DMS153 (cell line): ENCODE measurements around the gene YTHDF1.

Source experiments
- DNase-seq: peaks from one replicate; lab custom pipeline; 2025; lab: John Stamatoyannopoulos, UW

The YTHDF1 gene

GRCh38 chr20:63155266-63156165 is 60.4 kb downstream of the YTHDF1 start:
- peak; percentile 46 for DNase-seq

DNA sequence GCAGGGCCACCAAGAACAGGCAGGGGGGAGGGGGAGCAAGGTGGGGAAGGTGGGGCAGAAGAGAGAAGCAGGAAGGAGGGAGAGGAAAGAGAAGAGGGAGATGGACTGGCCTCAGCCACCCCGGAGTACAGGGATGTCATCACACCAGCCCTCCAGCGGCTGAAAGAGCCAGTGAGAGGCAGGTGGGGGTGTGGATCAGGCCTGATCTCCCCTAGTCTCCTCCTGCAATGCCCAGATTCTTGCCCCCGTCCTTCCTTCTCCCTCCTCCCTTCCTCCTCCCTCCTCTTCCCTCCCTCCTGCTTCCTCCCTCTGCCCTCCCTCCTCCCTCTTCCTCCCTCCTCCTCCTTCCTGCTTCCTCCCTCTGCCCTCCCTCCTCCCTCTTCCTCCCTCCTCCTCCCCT is 61.5 kb downstream of the YTHDF1 start:
- no peak for DNase-seq

GRCh38 chr20:63153254-63154221 is 62.4 kb downstream of the YTHDF1 start:
- no peak for DNase-seq

DNA sequence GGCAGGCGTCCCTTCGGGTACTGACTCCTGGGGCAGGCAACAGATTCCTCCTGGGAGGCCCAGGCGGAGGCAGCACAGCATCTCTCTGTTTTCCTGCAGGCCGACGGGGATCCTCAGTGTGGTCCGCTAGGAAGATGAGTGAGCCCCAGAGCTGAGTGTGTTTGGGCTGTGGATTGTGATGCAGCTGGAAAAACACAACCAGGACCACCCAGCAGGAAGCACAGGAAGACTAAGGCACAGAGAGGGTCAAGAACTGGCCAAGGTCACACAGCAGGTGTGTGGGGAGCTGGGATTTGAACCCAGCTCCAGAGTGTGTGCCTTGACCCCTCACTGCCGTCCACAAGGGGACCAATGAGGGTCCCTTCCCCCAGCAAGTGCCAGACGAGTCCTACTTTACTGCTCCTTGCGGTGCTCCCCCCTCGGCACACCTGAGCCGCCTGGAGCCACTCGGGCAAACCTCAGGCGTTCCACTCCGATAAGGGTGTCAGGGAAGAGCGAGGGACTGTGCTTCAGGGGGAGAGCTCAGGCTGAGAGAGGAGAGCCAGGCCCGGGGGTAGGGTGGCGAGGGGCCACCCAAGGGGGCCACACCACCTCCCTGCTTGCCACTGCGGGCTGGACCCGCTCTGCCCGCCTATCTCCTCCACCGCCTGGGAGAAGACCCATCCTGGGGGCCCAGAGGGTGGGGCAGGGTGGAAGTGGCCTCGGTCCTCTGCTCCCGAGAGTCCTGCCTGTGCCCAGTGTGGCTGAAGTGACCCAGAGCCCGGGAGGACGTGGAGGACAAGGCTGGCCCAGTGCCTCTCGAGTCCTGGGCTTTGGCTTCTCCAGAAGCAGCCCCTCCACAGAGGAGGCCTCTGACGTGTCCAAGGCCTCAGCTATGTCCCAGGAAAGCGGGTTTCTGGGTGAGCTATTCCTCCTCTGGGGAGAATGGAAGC is 63.3 kb downstream of the YTHDF1 start:
- DNase-seq = no peak

DNA sequence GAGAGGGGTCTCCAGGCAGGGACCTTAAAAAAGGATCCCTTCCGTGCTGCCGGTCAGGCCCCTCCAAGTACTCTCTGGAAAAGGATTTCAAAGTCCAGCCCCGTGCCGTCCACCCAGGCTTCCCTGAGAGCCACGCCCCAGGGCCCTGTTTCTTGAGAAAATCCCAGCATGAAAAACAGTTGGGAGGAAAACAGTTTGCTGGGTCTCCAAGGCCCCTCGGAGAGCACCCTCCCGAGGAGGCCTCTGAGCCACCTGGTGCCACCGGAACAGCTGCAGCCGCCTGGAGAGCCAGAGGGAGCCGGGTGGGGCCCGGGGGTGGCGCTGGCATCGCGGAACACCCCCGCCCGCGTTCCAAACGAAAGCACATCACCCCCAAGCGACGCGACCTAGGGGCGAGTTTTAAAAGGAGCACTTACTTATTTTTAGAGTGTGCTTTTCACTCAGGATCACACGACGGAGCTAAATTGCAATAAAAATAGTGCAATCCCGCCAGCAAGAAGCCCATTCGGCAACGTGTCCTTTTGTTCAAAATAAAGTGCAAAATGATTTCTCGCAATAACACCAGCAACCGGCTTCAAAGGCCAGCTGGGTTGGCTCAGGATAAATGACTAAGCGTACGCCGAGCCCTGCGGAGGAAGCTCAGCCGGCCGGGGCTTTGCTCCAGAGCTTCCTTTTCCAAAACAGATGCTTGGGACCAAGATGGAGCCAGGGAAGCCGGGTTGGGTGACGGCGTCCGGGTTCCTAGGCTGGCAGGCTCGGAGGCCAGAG is 64.2 kb downstream of the YTHDF1 start:
- DNase-seq = no peak

DNA sequence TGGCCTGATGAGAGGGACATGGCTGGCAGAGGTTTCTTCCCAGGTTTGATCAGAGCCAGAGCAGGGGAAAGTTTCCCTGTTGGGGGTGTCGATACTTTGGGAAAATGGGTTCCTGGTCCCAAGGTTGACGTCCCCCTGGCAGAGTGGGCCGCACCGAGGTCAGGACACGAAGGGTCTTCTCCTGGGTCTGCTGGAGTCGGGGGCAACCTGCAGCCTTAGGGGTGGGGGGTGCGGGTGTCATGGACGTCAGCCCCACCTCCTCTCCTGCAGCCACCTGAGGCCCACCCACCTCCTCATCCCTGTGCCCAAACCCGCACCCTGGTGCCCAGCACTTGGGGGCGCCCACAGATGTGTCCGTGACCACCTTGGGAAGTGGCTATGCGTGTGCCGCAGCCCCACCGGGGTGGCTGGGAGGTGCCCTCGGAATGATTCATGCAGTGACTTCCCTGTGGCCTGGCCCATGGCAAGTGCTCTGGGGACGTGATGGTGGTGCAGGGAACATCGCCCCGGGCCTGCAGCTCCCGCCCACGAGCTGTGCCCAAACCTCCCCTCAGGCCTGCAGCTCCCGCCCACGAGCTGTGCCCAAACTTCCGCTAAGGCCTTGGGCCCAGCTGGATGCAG is 64.9 kb downstream of the YTHDF1 start:
- DNase-seq = no peak

GRCh38 chr20:63150391-63150898 is 65.5 kb downstream of the YTHDF1 start:
- DNase-seq = no peak

- DNase-seq = no peak
Observed at GRCh38 chr20:63149531-63150192, 66.3 kb downstream of the YTHDF1 start.

DNA sequence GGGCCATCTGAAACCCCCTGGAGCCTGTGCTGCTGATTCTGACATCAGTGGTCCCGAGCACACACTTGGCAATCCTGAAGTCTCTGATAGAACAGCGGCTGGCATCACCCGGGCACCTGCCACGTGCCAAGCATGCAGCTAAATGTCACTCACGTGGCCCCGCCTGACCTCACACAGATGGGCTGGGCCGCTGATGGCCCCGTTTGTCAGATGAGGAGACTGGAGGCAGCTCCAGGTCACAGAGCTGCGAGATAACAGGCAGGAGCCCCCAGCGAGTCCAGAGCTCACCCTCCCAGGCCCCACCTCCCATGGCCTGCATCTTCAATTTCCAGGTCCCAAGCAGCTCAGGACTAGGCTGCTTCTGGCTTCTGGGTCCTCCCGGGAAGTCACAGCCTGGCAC is 67.2 kb downstream of the YTHDF1 start:
- DNase-seq = no peak

- no peak for DNase-seq
Observed at GRCh38 chr20:63147532-63147931, 68.4 kb downstream of the YTHDF1 start.
